HCT116 (cell line): ENCODE results near the gene MROH7.

ENCODE experiments used
- ATF3 ChIP-seq: IDR thresholded peaks from 2 replicates; pipeline ENCODE4 v1.6.1; 2012
- CTCF ChIP-seq, 3 experiments: fragments of 200-600 bp in 1 of 3; sonication (generic) in 1 of 3; IDR thresholded peaks in 2 of 3; conservative IDR thresholded peaks in 1 of 3; 2 replicates each; pipeline ENCODE4 v1.5.1; 2012 to 2017; ENCODE audit warnings: low read depth in 2 of 3, low read length in 2 of 3, antibody characterized with exemption in 1 of 3, borderline replicate concordance in 1 of 3, control low read depth in 1 of 3, mild to moderate bottlenecking in 1 of 3, mixed read lengths in 1 of 3, mixed run types in 1 of 3, moderate library complexity in 1 of 3; ENCODE audit not compliant: insufficient read depth in 1 of 3
- ELF1 ChIP-seq: IDR thresholded peaks from 2 replicates; pipeline ENCODE4 v1.6.1; 2012; ENCODE audit warnings: low read depth, borderline replicate concordance
- EZH2 ChIP-seq: fragments of 200-600 bp; sonication (generic); IDR thresholded peaks from 2 replicates; pipeline ENCODE4 v1.6.1; 2017; ENCODE audit warnings: antibody characterized with exemption, mixed run types
- EZH2phosphoT487 ChIP-seq: fragments of 200-600 bp; IDR thresholded peaks from 2 replicates; pipeline ENCODE4 v1.6.1; 2018; ENCODE audit warnings: antibody characterized with exemption, borderline replicate concordance
- JUND ChIP-seq: IDR thresholded peaks from 2 replicates; pipeline ENCODE4 v1.6.1; 2012
- MAX ChIP-seq: IDR thresholded peaks from 2 replicates; pipeline ENCODE4 v1.6.1; 2012
- POLR2A ChIP-seq: IDR thresholded peaks from 2 replicates; pipeline ENCODE4 v1.7.0; 2011; ENCODE audit warnings: borderline replicate concordance; ENCODE audit not compliant: insufficient read depth, insufficient read length; ENCODE audit errors: extremely low read depth
- POLR2AphosphoS5 ChIP-seq: IDR thresholded peaks from 2 replicates; pipeline ENCODE4 v1.6.1; 2011; ENCODE audit warnings: mild to moderate bottlenecking, low read depth, low read length, moderate library complexity
- RAD21 ChIP-seq: IDR thresholded peaks from 2 replicates; pipeline ENCODE4 v1.6.1; 2012; ENCODE audit warnings: low read depth, mild to moderate bottlenecking
- REST ChIP-seq: IDR thresholded peaks from 2 replicates; pipeline ENCODE4 v1.6.1; 2012; ENCODE audit warnings: low read depth
- SIN3A ChIP-seq: IDR thresholded peaks from 2 replicates; pipeline ENCODE4 v1.6.1; 2012; ENCODE audit warnings: low read depth
- TCF7L2 ChIP-seq: IDR thresholded peaks from 2 replicates; pipeline ENCODE4 v1.7.0; 2011; ENCODE audit warnings: borderline replicate concordance, inconsistent platforms; ENCODE audit not compliant: insufficient read depth, insufficient read length; ENCODE audit errors: extremely low read depth
- ZNF274 ChIP-seq: fragments of 200-500 bp; sonication (Bioruptor generic); IDR thresholded peaks from 2 replicates; pipeline ENCODE4 v1.6.1; 2014; ENCODE audit warnings: mild to moderate bottlenecking, low read depth, low read length, inconsistent platforms

- TF ChIP-seq CTCF (IDR thresholded peaks at IDR 0.05 in 2 of 3, conservative IDR thresholded peaks at IDR 0.05 in 1 of 3; ENCODE audit: borderline replicate concordance in 1 of 3, insufficient read depth in 1 of 3, low read depth in 2 of 3, low read length in 2 of 3) (no peak), EZH2 (no peak), ATF3 (no peak), POLR2AphosphoS5 (no peak), SIN3A (no peak), POLR2A (no peak), RAD21 (no peak), ZNF274 (no peak), REST (no peak), EZH2phosphoT487 (no peak), JUND (no peak), TCF7L2 (no peak), MAX (no peak), ELF1 (no peak)
Observed at GRCh38 chr1:54667797-54668196, 26.2 kb downstream of the MROH7 start.
